Keratinocyte (primary cell): ENCODE data around the gene DBNDD1. TPM values are rescaled to one million over a fixed set of nuclear protein-coding genes. Genes with fewer than 3 reads are reported as not detected.
"Not testable (repeated sequence)": the region's sequence is repeated elsewhere in the genome, so short reads cannot be mapped to it uniquely, and the experiment has no call there.

ENCODE experiments used
- DNase-seq: peaks from one replicate; pipeline ENCODE4 v3.0.0-alpha.2; 2011; ENCODE audit warnings: low read depth, missing footprints, low spot score
- FAIRE-seq: peaks from 2 replicates; lab custom pipeline; 2011; peaks lifted over from hg19 to GRCh38; lab: Jason Lieb, UNC
- H2AFZ ChIP-seq: 2 replicates; pipeline ENCODE4 v1.6.0; 2012; ENCODE audit warnings: low read length, control low read depth, inconsistent platforms; ENCODE audit not compliant: control insufficient read depth
- H3K27ac ChIP-seq: 2 replicates; pipeline ENCODE4 v1.5.1; 2011; ENCODE audit warnings: low read length; ENCODE audit not compliant: control insufficient read depth, insufficient read depth
- H3K27me3 ChIP-seq: 3 replicates; pipeline ENCODE4 v1.6.0; 2011; ENCODE audit warnings: low read length; ENCODE audit not compliant: control insufficient read depth, insufficient read depth; ENCODE audit errors: extremely low read depth
- H3K36me3 ChIP-seq, 2 experiments: 2 replicates in 1 of 2; 3 replicates in 1 of 2; pipeline ENCODE4 v1.5.1; 2011; ENCODE audit warnings: low read length in 2 of 2, mild to moderate bottlenecking in 1 of 2; ENCODE audit not compliant: control insufficient read depth in 2 of 2, insufficient read depth in 2 of 2; ENCODE audit errors: extremely low read depth in 1 of 2
- H3K4me1 ChIP-seq: 3 replicates; pipeline ENCODE4 v1.5.1; 2011; ENCODE audit warnings: low read length; ENCODE audit not compliant: control insufficient read depth, insufficient read depth; ENCODE audit errors: extremely low read depth
- H3K4me2 ChIP-seq: 3 replicates; pipeline ENCODE4 v1.6.0; 2011; ENCODE audit warnings: low read depth, low read length; ENCODE audit not compliant: control insufficient read depth, insufficient read depth; ENCODE audit errors: extremely low read depth
- H3K4me3 ChIP-seq, 3 experiments: fragments of 200-600 bp in 1 of 3; sonication (generic) in 1 of 3; 2 replicates in 2 of 3; 3 replicates in 1 of 3; pipeline ENCODE4 v1.5.1; 2011 to 2016; ENCODE audit warnings: low read length in 3 of 3, mild to moderate bottlenecking in 3 of 3, control low read depth in 2 of 3, inconsistent platforms in 1 of 3, low read depth in 1 of 3, mixed read lengths in 1 of 3, mixed run types in 1 of 3, moderate library complexity in 1 of 3; ENCODE audit not compliant: control insufficient read depth in 2 of 3, insufficient read depth in 2 of 3; ENCODE audit errors: extremely low read depth in 1 of 3
- H3K79me2 ChIP-seq: 2 replicates; pipeline ENCODE4 v1.6.0; 2012; ENCODE audit warnings: low read length; ENCODE audit not compliant: control insufficient read depth, insufficient read depth
- H3K9ac ChIP-seq: 3 replicates; pipeline ENCODE4 v1.6.0; 2011; ENCODE audit warnings: low read length; ENCODE audit not compliant: control insufficient read depth, insufficient read depth; ENCODE audit errors: extremely low read depth
- H3K9me1 ChIP-seq: 3 replicates; pipeline ENCODE4 v1.6.0; 2011; ENCODE audit warnings: low read length; ENCODE audit not compliant: control insufficient read depth, insufficient read depth; ENCODE audit errors: extremely low read depth
- H3K9me3 ChIP-seq: 2 replicates; pipeline ENCODE4 v1.5.1; 2012; ENCODE audit warnings: low read depth, low read length; ENCODE audit not compliant: control insufficient read depth
- H4K20me1 ChIP-seq: 3 replicates; pipeline ENCODE4 v1.6.0; 2011; ENCODE audit warnings: low read length; ENCODE audit not compliant: control insufficient read depth, insufficient read depth; ENCODE audit errors: extremely low read depth
- CTCF ChIP-seq, 3 experiments: IDR thresholded peaks in 1 of 3; conservative IDR thresholded peaks in 1 of 3; optimal IDR thresholded peaks in 1 of 3; 2 replicates in 2 of 3; 3 replicates in 1 of 3; pipeline versions ENCODE3 to v1.5.1; 2011; ENCODE audit warnings: low read length in 3 of 3, mild to moderate bottlenecking in 3 of 3, moderate library complexity in 2 of 3, control low read depth in 1 of 3, inconsistent platforms in 1 of 3; ENCODE audit not compliant: insufficient read depth in 2 of 3; ENCODE audit errors: extremely low read depth in 1 of 3
- EZH2 ChIP-seq: IDR thresholded peaks from one replicate; pipeline ENCODE4 v1.6.1; 2012; ENCODE audit warnings: inconsistent platforms, mild to moderate bottlenecking, low read length, moderate library complexity
- dilution Hi-C: fragments of 300-500 bp; cut with MboI; formaldehyde crosslinking; loops from one replicate; pipeline ENCODE4 v1.7.0; 2020; ENCODE audit warnings: low sequenced_read_pairs; ENCODE audit not compliant: extremely low pct_ligation_motif_present
- polyA plus RNA-seq, 5 experiments: library from polyadenylated mRNA; depleted of rRNA in 3 of 5; stranded (reverse) in 3 of 5; stranded (forward) in 1 of 5; unstranded in 1 of 5; fragments of >200 nt; gene quantifications; 1 replicate in 1 of 5; 2 replicates in 3 of 5; 3 replicates in 1 of 5; pipeline versions ENCODE4 v1.2.1 to v1.2.3, GENCODE V29; 2011 to 2012; ENCODE audit warnings: missing spikeins in 2 of 5, low read depth in 1 of 5, low replicate concordance in 1 of 5

Gene DBNDD1
- polyA plus RNA-seq, 1 donor (not counting 4 experiments of a cell fraction or from before 2014, with no cell fraction given): 1.7 TPM

DNA sequence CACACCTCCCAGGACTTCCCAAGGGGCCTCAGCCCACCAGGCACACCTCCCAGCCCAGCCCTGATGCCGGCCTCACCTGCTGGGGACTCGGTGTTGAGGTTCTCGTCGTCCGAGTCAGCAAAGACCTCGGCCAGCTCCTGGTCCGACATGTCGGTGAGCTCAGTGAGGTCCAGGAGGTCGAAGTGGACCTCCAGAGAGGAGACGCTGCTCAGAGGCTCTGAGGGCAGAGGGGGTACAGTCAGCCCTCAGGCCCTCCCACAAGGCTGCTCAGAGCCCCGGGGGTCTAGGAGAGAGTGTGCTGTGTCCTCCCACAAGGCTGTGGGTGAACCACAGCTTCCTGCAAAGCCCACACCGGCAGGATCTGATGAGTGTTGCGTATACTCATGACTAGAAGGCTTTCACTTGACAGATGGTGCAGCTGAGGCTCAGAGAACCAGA lies 10.5 kb downstream of the DBNDD1 start:
- Histone ChIP-seq H3K4me3 (no peak overlapping the region), H3K4me1 (no peaks in the 10 kb centered on the region), H3K4me2 (no peak overlapping the region), H3K27me3 (no peaks in the 10 kb centered on the region), H3K9me1 (no peaks in the 10 kb centered on the region), H2AFZ (no peak overlapping the region), H3K79me2 (no peaks in the 10 kb centered on the region), H3K9me3 (no peaks in the 10 kb centered on the region), H3K9ac (no peak overlapping the region), H3K27ac (no peak overlapping the region), H3K36me3 (peaks cover 0 to 2% of the 10 kb centered on the region in 2 experiments), H4K20me1 (no peaks in the 10 kb centered on the region)
- TF ChIP-seq EZH2: no peak
- TF ChIP-seq CTCF (optimal IDR thresholded peaks at IDR 0.05 in 1 of 3, IDR thresholded peaks at IDR 0.05 in 1 of 3, conservative IDR thresholded peaks at IDR 0.05 in 1 of 3; ENCODE audit: extremely low read depth in 1 of 3, insufficient read depth in 2 of 3, low read length in 3 of 3): no peak
- FAIRE-seq: no peak
- no peak for DNase-seq
- dilution Hi-C loops: no loop called here

DNA sequence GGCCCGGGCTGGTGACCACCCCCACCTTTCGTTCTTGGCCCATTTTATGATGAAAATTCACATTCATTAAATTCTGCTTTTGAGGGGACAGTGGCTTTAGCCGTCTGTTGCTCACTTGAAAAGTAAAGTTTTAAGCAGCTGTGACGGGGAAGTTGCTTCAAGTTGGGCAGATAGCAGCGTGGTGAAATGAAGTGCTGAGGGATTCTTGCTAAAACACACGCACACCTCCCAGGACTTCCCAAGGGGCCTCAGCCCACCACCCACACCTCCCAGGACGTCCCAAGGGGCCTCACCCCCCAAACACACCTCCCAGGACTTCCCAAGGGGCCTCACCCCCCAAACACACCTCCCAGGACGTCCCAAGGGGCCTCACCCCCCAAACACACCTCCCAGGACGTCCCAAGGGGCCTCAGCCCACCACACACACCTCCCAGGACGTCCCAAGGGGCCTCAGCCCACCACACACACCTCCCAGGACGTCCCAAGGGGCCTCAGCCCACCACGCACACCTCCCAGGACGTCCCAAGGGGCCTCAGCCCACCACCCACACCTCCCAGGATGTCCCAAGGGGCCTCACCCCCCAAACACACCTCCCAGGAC lies 11.5 kb downstream of the DBNDD1 start:
- H3K79me2 ChIP-seq, H3K36me3 ChIP-seq, H3K4me2 ChIP-seq, H3K4me1 ChIP-seq, dilution Hi-C loops, H3K9me3 ChIP-seq, DNase-seq, H4K20me1 ChIP-seq, FAIRE-seq, H2AFZ ChIP-seq, H3K4me3 ChIP-seq, H3K9me1 ChIP-seq, H3K9ac ChIP-seq, H3K27ac ChIP-seq, H3K27me3 ChIP-seq: not testable (repeated sequence)

DNA sequence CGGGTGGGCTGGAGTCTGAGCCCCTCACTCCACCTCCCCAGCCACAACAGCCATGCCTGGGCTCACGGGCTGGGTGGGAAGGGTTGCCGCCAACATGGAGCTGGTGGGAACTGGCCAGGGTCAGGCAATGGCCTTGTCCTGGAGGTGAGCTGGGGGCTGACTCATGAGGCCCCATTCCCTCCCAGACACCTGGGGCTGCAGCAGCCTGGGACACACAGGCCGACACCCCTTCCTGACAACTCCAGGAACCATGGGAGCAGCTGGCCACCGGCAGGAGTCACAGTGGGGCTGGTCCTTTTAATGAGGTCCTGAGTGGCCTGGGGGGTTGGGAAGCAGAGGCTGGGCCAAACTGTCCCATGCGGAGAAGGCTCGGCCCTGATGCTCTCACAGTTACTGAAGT lies 12.2 kb downstream of the DBNDD1 start:
- no peaks in the 10 kb centered on the region for H3K9me1 ChIP-seq
- no peak overlapping the region for H2AFZ ChIP-seq
- H3K27me3 ChIP-seq: no peaks in the 10 kb centered on the region
- no peaks in the 10 kb centered on the region for H4K20me1 ChIP-seq
- no peak for TF ChIP-seq EZH2
- no peak for TF ChIP-seq CTCF (optimal IDR thresholded peaks at IDR 0.05 in 1 of 3, IDR thresholded peaks at IDR 0.05 in 1 of 3, conservative IDR thresholded peaks at IDR 0.05 in 1 of 3; ENCODE audit: extremely low read depth in 1 of 3, insufficient read depth in 2 of 3, low read length in 3 of 3)
- H3K4me2 ChIP-seq: no peak overlapping the region
- dilution Hi-C loops: no loop called here
- no peak overlapping the region for H3K27ac ChIP-seq
- no peaks in the 10 kb centered on the region for H3K9me3 ChIP-seq
- H3K4me1 ChIP-seq: no peaks in the 10 kb centered on the region
- no peak for DNase-seq
- peaks cover 0 to 2% of the 10 kb centered on the region in 2 experiments for H3K36me3 ChIP-seq
- H3K4me3 ChIP-seq: no peak overlapping the region
- no peak for FAIRE-seq
- no peaks in the 10 kb centered on the region for H3K79me2 ChIP-seq
- H3K9ac ChIP-seq: no peak overlapping the region
